HG02852 (cell line): Measurements from ENCODE around the gene SLC16A5.

Experiments
- ATAC-seq: cut with Tn5 transposase; IDR thresholded peaks from one replicate; pipeline ENCODE4 v1.9.1; 2021; ENCODE audit warnings: mild to moderate bottlenecking, moderate library complexity; ENCODE audit not compliant: unreplicated experiment

SLC16A5 gene

DNA sequence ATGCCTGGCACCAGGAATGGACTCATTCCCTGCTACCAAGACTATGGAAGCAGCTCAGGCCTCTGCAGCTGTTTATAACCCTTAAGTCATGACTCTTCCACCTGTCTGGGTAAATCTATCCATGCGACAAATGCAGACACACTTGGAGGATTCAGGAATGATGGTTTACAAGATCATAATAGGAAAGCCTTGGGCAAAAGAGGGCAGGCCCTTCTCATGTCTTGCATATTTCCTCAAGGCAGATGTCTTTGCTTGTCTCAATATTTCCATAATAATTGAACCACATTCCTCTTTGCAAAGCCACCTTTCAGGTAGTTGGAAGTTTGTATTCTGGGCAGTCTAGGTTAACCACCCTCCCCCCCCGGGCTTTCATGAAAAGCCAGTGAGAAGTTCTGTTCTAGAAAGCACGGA is 67.4 kb downstream of the SLC16A5 start:
- ATAC-seq, result no peak
